Keratinocyte (primary cell): ENCODE measurements around the gene MLNR. TPM values are rescaled to one million over a fixed set of nuclear protein-coding genes. Genes with fewer than 3 reads are reported as not detected.

Experiments used
- DNase-seq: peaks from one replicate; pipeline ENCODE4 v3.0.0-alpha.2; 2011; ENCODE audit warnings: low read depth, missing footprints, low spot score
- FAIRE-seq: peaks from 2 replicates; lab custom pipeline; 2011; peaks lifted over from hg19 to GRCh38; lab: Jason Lieb, UNC
- H2AFZ ChIP-seq: 2 replicates; pipeline ENCODE4 v1.6.0; 2012; ENCODE audit warnings: low read length, control low read depth, inconsistent platforms; ENCODE audit not compliant: control insufficient read depth
- H3K27ac ChIP-seq: 2 replicates; pipeline ENCODE4 v1.5.1; 2011; ENCODE audit warnings: low read length; ENCODE audit not compliant: control insufficient read depth, insufficient read depth
- H3K27me3 ChIP-seq: 3 replicates; pipeline ENCODE4 v1.6.0; 2011; ENCODE audit warnings: low read length; ENCODE audit not compliant: control insufficient read depth, insufficient read depth; ENCODE audit errors: extremely low read depth
- H3K36me3 ChIP-seq, 2 experiments: 2 replicates in 1 of 2; 3 replicates in 1 of 2; pipeline ENCODE4 v1.5.1; 2011; ENCODE audit warnings: low read length in 2 of 2, mild to moderate bottlenecking in 1 of 2; ENCODE audit not compliant: control insufficient read depth in 2 of 2, insufficient read depth in 2 of 2; ENCODE audit errors: extremely low read depth in 1 of 2
- H3K4me1 ChIP-seq: 3 replicates; pipeline ENCODE4 v1.5.1; 2011; ENCODE audit warnings: low read length; ENCODE audit not compliant: control insufficient read depth, insufficient read depth; ENCODE audit errors: extremely low read depth
- H3K4me2 ChIP-seq: 3 replicates; pipeline ENCODE4 v1.6.0; 2011; ENCODE audit warnings: low read depth, low read length; ENCODE audit not compliant: control insufficient read depth, insufficient read depth; ENCODE audit errors: extremely low read depth
- H3K4me3 ChIP-seq, 3 experiments: fragments of 200-600 bp in 1 of 3; sonication (generic) in 1 of 3; 2 replicates in 2 of 3; 3 replicates in 1 of 3; pipeline ENCODE4 v1.5.1; 2011 to 2016; ENCODE audit warnings: low read length in 3 of 3, mild to moderate bottlenecking in 3 of 3, control low read depth in 2 of 3, inconsistent platforms in 1 of 3, low read depth in 1 of 3, mixed read lengths in 1 of 3, mixed run types in 1 of 3, moderate library complexity in 1 of 3; ENCODE audit not compliant: control insufficient read depth in 2 of 3, insufficient read depth in 2 of 3; ENCODE audit errors: extremely low read depth in 1 of 3
- H3K79me2 ChIP-seq: 2 replicates; pipeline ENCODE4 v1.6.0; 2012; ENCODE audit warnings: low read length; ENCODE audit not compliant: control insufficient read depth, insufficient read depth
- H3K9ac ChIP-seq: 3 replicates; pipeline ENCODE4 v1.6.0; 2011; ENCODE audit warnings: low read length; ENCODE audit not compliant: control insufficient read depth, insufficient read depth; ENCODE audit errors: extremely low read depth
- H3K9me1 ChIP-seq: 3 replicates; pipeline ENCODE4 v1.6.0; 2011; ENCODE audit warnings: low read length; ENCODE audit not compliant: control insufficient read depth, insufficient read depth; ENCODE audit errors: extremely low read depth
- H3K9me3 ChIP-seq: 2 replicates; pipeline ENCODE4 v1.5.1; 2012; ENCODE audit warnings: low read depth, low read length; ENCODE audit not compliant: control insufficient read depth
- H4K20me1 ChIP-seq: 3 replicates; pipeline ENCODE4 v1.6.0; 2011; ENCODE audit warnings: low read length; ENCODE audit not compliant: control insufficient read depth, insufficient read depth; ENCODE audit errors: extremely low read depth
- CTCF ChIP-seq, 3 experiments: IDR thresholded peaks in 1 of 3; conservative IDR thresholded peaks in 1 of 3; optimal IDR thresholded peaks in 1 of 3; 2 replicates in 2 of 3; 3 replicates in 1 of 3; pipeline versions ENCODE3 to v1.5.1; 2011; ENCODE audit warnings: low read length in 3 of 3, mild to moderate bottlenecking in 3 of 3, moderate library complexity in 2 of 3, control low read depth in 1 of 3, inconsistent platforms in 1 of 3; ENCODE audit not compliant: insufficient read depth in 2 of 3; ENCODE audit errors: extremely low read depth in 1 of 3
- EZH2 ChIP-seq: IDR thresholded peaks from one replicate; pipeline ENCODE4 v1.6.1; 2012; ENCODE audit warnings: inconsistent platforms, mild to moderate bottlenecking, low read length, moderate library complexity
- dilution Hi-C: fragments of 300-500 bp; cut with MboI; formaldehyde crosslinking; loops from one replicate; pipeline ENCODE4 v1.7.0; 2020; ENCODE audit warnings: low sequenced_read_pairs; ENCODE audit not compliant: extremely low pct_ligation_motif_present
- polyA plus RNA-seq, 5 experiments: library from polyadenylated mRNA; depleted of rRNA in 3 of 5; stranded (reverse) in 3 of 5; stranded (forward) in 1 of 5; unstranded in 1 of 5; fragments of >200 nt; gene quantifications; 1 replicate in 1 of 5; 2 replicates in 3 of 5; 3 replicates in 1 of 5; pipeline versions ENCODE4 v1.2.1 to v1.2.3, GENCODE V29; 2011 to 2012; ENCODE audit warnings: missing spikeins in 2 of 5, low read depth in 1 of 5, low replicate concordance in 1 of 5

Gene MLNR
- polyA plus RNA-seq, 1 donor (not counting 4 experiments of a cell fraction or from before 2014, with no cell fraction given), result not detected

GRCh38 chr13:49210114-49210513, 10.0 kb upstream of the MLNR start:
- H3K79me2 ChIP-seq, result no peaks in the 10 kb centered on the region
- H2AFZ ChIP-seq, result no peak overlapping the region
- H3K27me3 ChIP-seq, result no peaks in the 10 kb centered on the region
- no peaks in the 10 kb centered on the region for H3K4me1 ChIP-seq
- H3K4me2 ChIP-seq, result no peak overlapping the region
- no peak overlapping the region for H3K9ac ChIP-seq
- H3K4me3 ChIP-seq, result no peak overlapping the region
- H4K20me1 ChIP-seq, result no peaks in the 10 kb centered on the region
- no peak overlapping the region for H3K27ac ChIP-seq
- no peaks in the 10 kb centered on the region for H3K9me1 ChIP-seq
- dilution Hi-C loops, result no loop called here
- H3K9me3 ChIP-seq, result no peaks in the 10 kb centered on the region
- no peak for TF ChIP-seq EZH2
- TF ChIP-seq CTCF (optimal IDR thresholded peaks at IDR 0.05 in 1 of 3, IDR thresholded peaks at IDR 0.05 in 1 of 3, conservative IDR thresholded peaks at IDR 0.05 in 1 of 3; ENCODE audit: extremely low read depth in 1 of 3, insufficient read depth in 2 of 3, low read length in 3 of 3), result no peak
- DNase-seq (no peak), FAIRE-seq (no peak)
- peaks cover 4 to 11% of the 10 kb centered on the region in 2 experiments for H3K36me3 ChIP-seq

- Histone ChIP-seq H3K9ac (no peak overlapping the region), H3K79me2 (no peaks in the 10 kb centered on the region), H3K9me3 (no peaks in the 10 kb centered on the region), H3K9me1 (no peaks in the 10 kb centered on the region), H3K27me3 (no peaks in the 10 kb centered on the region), H3K4me3 (no peak overlapping the region), H3K4me2 (no peak overlapping the region), H3K27ac (no peak overlapping the region), H3K36me3 (peaks cover 4 to 11% of the 10 kb centered on the region in 2 experiments), H4K20me1 (no peaks in the 10 kb centered on the region), H2AFZ (no peak overlapping the region), H3K4me1 (no peaks in the 10 kb centered on the region)
- dilution Hi-C loops, result no loop called here
- FAIRE-seq, result no peak
- TF ChIP-seq EZH2, result no peak
- TF ChIP-seq CTCF (optimal IDR thresholded peaks at IDR 0.05 in 1 of 3, IDR thresholded peaks at IDR 0.05 in 1 of 3, conservative IDR thresholded peaks at IDR 0.05 in 1 of 3; ENCODE audit: extremely low read depth in 1 of 3, insufficient read depth in 2 of 3, low read length in 3 of 3), result no peak
- no peak for DNase-seq
Measured at GRCh38 chr13:49210669-49211068, 9.5 kb upstream of the MLNR start.
